Activated CD8-positive, alpha-beta T cell treated with anti-CD3 and anti-CD28 coated beads for 36 hours (primary cell): ENCODE measurements around the gene RAP1A. TPM values are rescaled to one million over a fixed set of nuclear protein-coding genes. Genes with fewer than 3 reads are reported as not detected.
A peak's percentile ranks its signal among the peaks of the same experiment; 100 is the strongest.

Experiments
- ATAC-seq: fragments of 200-7000 bp; cut with Tn5 transposase; one replicate; pipeline ENCODE4 v1.10.0; 2021; ENCODE audit warnings: mild to moderate bottlenecking, moderate library complexity
- CTCF ChIA-PET: fragments of 350-600 bp; sonication (Branson Sonifier 250); formaldehyde crosslinking; loops from one replicate; lab custom pipeline; 2021; ENCODE audit warnings: antibody characterized with exemption; lab: Charles Lee
- POLR2A ChIA-PET: fragments of 350-600 bp; sonication (Branson Sonifier 250); formaldehyde crosslinking; loops from one replicate; lab custom pipeline; 2021; ENCODE audit warnings: antibody characterized with exemption; lab: Charles Lee
- DNase-seq: peaks from one replicate; pipeline ENCODE4 v3.0.0-alpha.2; 2020
- H3K27ac Mint-ChIP-seq: one replicate; pipeline ENCODE4 v1.8.0; 2021; ENCODE audit warnings: mild to moderate bottlenecking, mixed read lengths
- H3K27me3 Mint-ChIP-seq: one replicate; pipeline ENCODE4 v1.8.0; 2021; ENCODE audit warnings: mixed read lengths
- H3K36me3 Mint-ChIP-seq: one replicate; pipeline ENCODE4 v1.8.0; 2021; ENCODE audit warnings: low read depth, mixed read lengths
- H3K4me1 Mint-ChIP-seq: one replicate; pipeline ENCODE4 v1.8.0; 2021; ENCODE audit warnings: low read depth, mixed read lengths
- H3K4me3 Mint-ChIP-seq: one replicate; pipeline ENCODE4 v1.8.0; 2021; ENCODE audit warnings: mild to moderate bottlenecking, moderate library complexity, mixed read lengths
- H3K9me3 Mint-ChIP-seq: one replicate; pipeline ENCODE4 v1.8.0; 2021; ENCODE audit warnings: mixed read lengths
- CTCF ChIP-seq: fragments of 200-600 bp; IDR thresholded peaks from one replicate; pipeline ENCODE4 v1.8.0; 2022; ENCODE audit warnings: antibody characterized with exemption, mild to moderate bottlenecking
- intact Hi-C: fragments of 100-400 bp; cut with micrococcal nuclease; formaldehyde crosslinking; loops from one replicate; pipeline ENCODE4 v1.10.0; 2022
- total RNA-seq, 2 experiments: library from RNA; stranded (reverse); gene quantifications; one replicate each; pipeline ENCODE4 v1.2.3, GENCODE V29; 2021

Gene RAP1A
- total RNA-seq, 2 experiments from 2014 or later = 197 to 198 TPM

- no peak for TF ChIP-seq CTCF
- ChIA-PET CTCF (interaction anchor here (1.0 to 3.6 kb wide), 3 partner anchors 7 to 88 kb away, joined by 6 to 24 read pairs (median 6); no protein-coding TSS in a partner anchor), POLR2A (interaction anchor here (0.7 to 11.7 kb wide), 7 partner anchors 7 to 320 kb away, joined by 3 to 125 read pairs (median 4); partner anchors contain the start of gene RAP1A)
- Mint-ChIP-seq H3K27ac (peak overlapping the region; percentile 88), H3K9me3 (peaks cover 2% of the 10 kb centered on the region), H3K27me3 (no peaks in the 10 kb centered on the region), H3K4me3 (no peak overlapping the region), H3K4me1 (peaks cover 95% of the 10 kb centered on the region), H3K36me3 (peaks cover 11% of the 10 kb centered on the region)
- no peak for DNase-seq
- intact Hi-C loops = no loop called here
- no peak for ATAC-seq
Observed at GRCh38 chr1:111595807-111596206, 23.8 kb upstream of the RAP1A start.

- peaks cover 96% of the 10 kb centered on the region for H3K4me1 Mint-ChIP-seq
- H3K27me3 Mint-ChIP-seq = no peaks in the 10 kb centered on the region
- peaks cover 2% of the 10 kb centered on the region for H3K9me3 Mint-ChIP-seq
- no peak for TF ChIP-seq CTCF
- no peak overlapping the region for H3K4me3 Mint-ChIP-seq
- peak; percentile 87 for DNase-seq
- peak overlapping the region; percentile 88 for H3K27ac Mint-ChIP-seq
- ATAC-seq = peak; percentile 19
- ChIA-PET POLR2A (interaction anchor here (0.6 to 11.7 kb wide), 7 partner anchors 7 to 321 kb away, joined by 3 to 125 read pairs (median 4); partner anchors contain the start of gene RAP1A), CTCF (interaction anchor here (0.7 to 2.1 kb wide), 3 partner anchors 9 to 89 kb away, joined by 3 to 8 read pairs (median 6); no protein-coding TSS in a partner anchor)
- peaks cover 12% of the 10 kb centered on the region for H3K36me3 Mint-ChIP-seq
- intact Hi-C loops = no loop called here
Observed at GRCh38 chr1:111596499-111596898, 23.1 kb upstream of the RAP1A start.

- Mint-ChIP-seq H3K36me3 (peaks cover 12% of the 10 kb centered on the region), H3K9me3 (peaks cover 2% of the 10 kb centered on the region), H3K27me3 (no peaks in the 10 kb centered on the region), H3K4me3 (no peak overlapping the region), H3K4me1 (peaks cover 96% of the 10 kb centered on the region), H3K27ac (peak overlapping the region; percentile 88)
- DNase-seq (peak; percentile 52), ATAC-seq (no peak)
- intact Hi-C loops = no loop called here
- no peak for TF ChIP-seq CTCF
- POLR2A ChIA-PET = interaction anchor here (9.9 kb wide), 1 partner anchor 23 kb away, joined by 176 read pairs; the partner anchor contains the start of gene RAP1A
- CTCF ChIA-PET = interaction anchor here (1.9 to 7.4 kb wide), 3 partner anchors 15 to 89 kb away, joined by 5 to 77 read pairs (median 9); partner anchors contain the start of gene RAP1A
Observed at GRCh38 chr1:111597426-111597825, 22.2 kb upstream of the RAP1A start.

GRCh38 chr1:111598544-111598943 lies 21.0 kb upstream of the RAP1A start:
- intact Hi-C loops = no loop called here
- peaks cover 2% of the 10 kb centered on the region for H3K9me3 Mint-ChIP-seq
- H3K27ac Mint-ChIP-seq = peak overlapping the region; percentile 88
- no peak for TF ChIP-seq CTCF
- ATAC-seq (peak; percentile 41), DNase-seq (peak; percentile 63)
- ChIA-PET CTCF (interaction anchor here (1.9 to 7.4 kb wide), 3 partner anchors 14 to 90 kb away, joined by 5 to 77 read pairs (median 9); partner anchors contain the start of gene RAP1A), POLR2A (interaction anchor here (0.6 to 9.9 kb wide), 5 partner anchors 13 to 81 kb away, joined by 3 to 176 read pairs (median 4); partner anchors contain the start of gene RAP1A)
- no peaks in the 10 kb centered on the region for H3K27me3 Mint-ChIP-seq
- peaks cover 12% of the 10 kb centered on the region for H3K36me3 Mint-ChIP-seq
- H3K4me3 Mint-ChIP-seq = peak overlapping the region; percentile 40
- peaks cover 97% of the 10 kb centered on the region for H3K4me1 Mint-ChIP-seq
